Thoracic aorta (tissue), 2 donors: ENCODE measurements around the gene SH2D3A. TPM values are rescaled to one million over a fixed set of nuclear protein-coding genes. Genes with fewer than 3 reads are reported as not detected.
A peak's percentile ranks its signal among the peaks of the same experiment; 100 is the strongest.

ENCODE experiments used
- ATAC-seq: fragments of 150-250 bp; one replicate; pipeline ENCODE4 v1.8.0; 2017; ENCODE audit warnings: low read depth; ENCODE audit not compliant: insufficient number of reproducible peaks, low FRiP score
- DNase-seq: peaks from one replicate; pipeline ENCODE4 v3.0.0-alpha.2; 2020; ENCODE audit warnings: low spot score
- H3K27ac ChIP-seq, 2 donors: fragments of 200-600 bp; sonication (generic); 1 replicate in 1 of 2; 2 replicates in 1 of 2; pipeline ENCODE4 v1.5.1; 2016; ENCODE audit warnings: mild to moderate bottlenecking in 2 of 2, moderate library complexity in 2 of 2
- H3K27me3 ChIP-seq: fragments of 200-600 bp; sonication (generic); replicated peaks from 2 replicates; pipeline ENCODE4 v1.6.0; 2016; ENCODE audit warnings: mild to moderate bottlenecking; ENCODE audit not compliant: insufficient read depth
- H3K36me3 ChIP-seq: fragments of 200-600 bp; sonication (generic); one replicate; pipeline ENCODE4 v1.5.1; 2016
- H3K4me1 ChIP-seq, 2 donors: fragments of 200-600 bp; sonication (generic); 1 replicate in 1 of 2; 2 replicates in 1 of 2; pipeline versions ENCODE4 v1.5.1 to v1.6.0; 2016; ENCODE audit warnings: low read depth in 2 of 2, mild to moderate bottlenecking in 1 of 2; ENCODE audit not compliant: control insufficient read depth in 1 of 2
- H3K4me3 ChIP-seq: fragments of 200-600 bp; sonication (generic); 2 replicates; pipeline ENCODE4 v1.5.1; 2016; ENCODE audit warnings: mild to moderate bottlenecking
- H3K9me3 ChIP-seq: fragments of 200-600 bp; sonication (generic); 2 replicates; pipeline ENCODE4 v1.5.1; 2016
- CTCF ChIP-seq: fragments of 200-600 bp; sonication (generic); IDR thresholded peaks from one replicate; pipeline ENCODE4 v1.5.1; 2019; ENCODE audit warnings: antibody characterized with exemption
- total RNA-seq, 2 donors: library from RNA; depleted of rRNA; stranded (reverse); fragments of >200 nt; gene quantifications; one replicate each; pipeline versions ENCODE4 v1.1.0 to v1.2.3, GENCODE V29; 2016

SH2D3A gene
- total RNA-seq, 2 donors from 2014 or later = 0.68 to 7.1 TPM

GRCh38 chr19:6737284-6737872 lies 29.9 kb downstream of the SH2D3A start, which contains the start of gene GPR108:
Gene GPR108 (minus strand): TSS chr19:6737580. CDS start chr19:6737576, 4 bp downstream.
- peak within 1 kb of the TSS; percentile 90 to 92 for H3K27ac ChIP-seq
- TF ChIP-seq CTCF = no peak
- peaks cover 9% of the 10 kb centered on the region for H3K36me3 ChIP-seq
- ATAC-seq (peak; percentile 92), DNase-seq (peak; percentile 99)
- no peaks in the 10 kb centered on the region for H3K27me3 ChIP-seq
- peaks cover 21 to 47% of the 10 kb centered on the region in 2 donors for H3K4me1 ChIP-seq
- H3K4me3 ChIP-seq = peak within 1 kb of the TSS; percentile 96
- no peaks in the 10 kb centered on the region for H3K9me3 ChIP-seq

DNA sequence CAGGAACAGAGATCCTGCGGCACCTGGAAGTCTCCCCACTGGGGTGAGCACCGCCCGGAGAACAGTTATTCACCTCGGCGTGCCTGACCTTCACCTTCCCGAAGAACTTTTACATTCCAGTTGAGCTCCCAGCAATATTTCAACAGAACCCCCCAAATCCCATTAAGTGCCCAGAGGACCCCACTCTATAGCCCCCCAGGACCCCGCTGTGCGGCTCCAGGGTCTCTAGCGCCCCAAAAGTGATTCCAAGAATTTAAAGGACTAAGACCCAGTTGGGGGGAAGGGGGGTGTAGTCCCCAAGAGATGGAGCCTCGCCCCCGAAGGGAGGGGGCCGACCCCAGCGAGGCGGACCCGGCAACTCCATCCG lies 30.3 kb downstream of the SH2D3A start:
- Histone ChIP-seq H3K4me3 (peak overlapping the region; percentile 96), H3K27me3 (no peaks in the 10 kb centered on the region), H3K9me3 (no peaks in the 10 kb centered on the region), H3K27ac (peak overlapping the region; percentile 89 to 92), H3K36me3 (peaks cover 13% of the 10 kb centered on the region), H3K4me1 (peaks cover 21 to 42% of the 10 kb centered on the region in 2 donors)
- ATAC-seq = no peak
- peak; percentile 3 for TF ChIP-seq CTCF
- DNase-seq = no peak

DNA sequence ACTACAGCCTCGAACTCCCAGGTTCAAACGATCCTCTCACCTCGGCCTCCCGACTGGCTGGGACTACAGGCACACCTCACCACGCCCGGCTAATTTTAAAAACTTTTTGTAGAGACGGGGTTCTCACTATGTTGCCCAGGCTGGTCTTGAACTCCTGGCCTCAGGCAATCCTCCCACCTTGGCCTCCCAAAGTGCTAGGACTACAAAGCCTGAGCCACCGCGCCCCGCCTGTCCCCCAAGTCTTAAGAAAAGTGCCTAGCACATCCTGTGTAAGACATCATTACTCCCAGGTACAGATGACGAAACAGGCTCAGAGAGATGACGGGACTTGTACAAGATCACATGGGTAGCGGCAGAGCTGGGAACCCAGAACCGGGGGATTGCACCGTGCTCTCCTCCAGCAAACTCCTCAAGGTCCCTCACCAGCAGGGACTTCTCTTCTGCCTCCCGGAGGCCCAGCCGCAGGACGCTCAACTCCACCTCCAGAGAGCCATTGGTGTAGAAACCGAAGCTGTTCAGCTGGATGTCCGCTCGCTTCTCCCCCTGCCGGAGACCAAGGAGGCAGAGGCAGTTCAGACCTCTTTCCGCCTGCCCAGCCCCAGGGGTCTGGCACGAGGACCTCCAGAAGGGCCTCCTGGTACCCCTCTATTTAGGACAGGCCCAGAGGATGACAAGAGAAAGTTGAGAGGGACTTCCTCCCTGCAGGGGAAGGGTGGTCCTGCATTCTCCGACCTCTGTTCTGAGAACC lies 30.9 kb downstream of the SH2D3A start:
- DNase-seq = no peak
- Histone ChIP-seq H3K4me1 (peaks cover 21 to 36% of the 10 kb centered on the region in 2 donors), H3K36me3 (peaks cover 13% of the 10 kb centered on the region), H3K27me3 (no peaks in the 10 kb centered on the region), H3K4me3 (peak overlapping the region; percentile 96), H3K9me3 (no peaks in the 10 kb centered on the region), H3K27ac (peak overlapping the region; percentile 89 to 92)
- no peak for ATAC-seq
- TF ChIP-seq CTCF = peak; percentile 71

- no peak for TF ChIP-seq CTCF
- ATAC-seq (no peak), DNase-seq (no peak)
- Histone ChIP-seq H3K27ac (no peak overlapping the region), H3K36me3 (peaks cover 13% of the 10 kb centered on the region), H3K27me3 (no peaks in the 10 kb centered on the region), H3K9me3 (no peaks in the 10 kb centered on the region), H3K4me3 (no peak overlapping the region), H3K4me1 (peaks cover 21 to 34% of the 10 kb centered on the region in 2 donors)
Measured at GRCh38 chr19:6735181-6735911, 31.9 kb downstream of the SH2D3A start.
